AG04450 (cell line): ENCODE results near the gene CTDNEP1. TPM values are rescaled to one million over a fixed set of nuclear protein-coding genes. Genes with fewer than 3 reads are reported as not detected.

Experiments used
- CTCF ChIA-PET: fragments of 300-600, 350-600 bp; formaldehyde crosslinking; extraction: SDS; loops from one replicate; lab custom pipeline; 2022; ENCODE audit warnings: antibody characterized with exemption, inconsistent platforms; lab: Charles Lee
- POLR2A ChIA-PET: fragments of 350-600 bp; formaldehyde crosslinking; extraction: SDS; loops from one replicate; lab custom pipeline; 2021; ENCODE audit warnings: antibody characterized with exemption, inconsistent platforms; lab: Yijun Ruan, JAX
- DNase-seq: peaks from one replicate; pipeline ENCODE4 v3.0.0-alpha.2; 2011; ENCODE audit warnings: low read depth, low spot score
- H3K27ac ChIP-seq: one replicate; pipeline ENCODE4 v1.5.1; 2012; ENCODE audit warnings: low read depth, low read length, control low read depth
- H3K27me3 ChIP-seq: one replicate; pipeline ENCODE4 v1.6.0; 2012; ENCODE audit warnings: low read length; ENCODE audit not compliant: control insufficient read depth, insufficient read depth
- H3K4me3 ChIP-seq: 2 replicates; pipeline ENCODE4 v1.5.1; 2011; ENCODE audit warnings: mild to moderate bottlenecking, low read depth, low read length, control low read depth
- H3K9me3 ChIP-seq: 2 replicates; pipeline ENCODE4 v1.5.1; 2012; ENCODE audit warnings: low read length; ENCODE audit not compliant: control insufficient read depth, insufficient read depth
- polyA plus RNA-seq: library from polyadenylated mRNA; depleted of rRNA; stranded (reverse); fragments of >200 nt; gene quantifications from 2 replicates; pipeline ENCODE4 v1.2.3, GENCODE V29; 2011
- TF ChIP-seq, protein P1 (sequence below): IDR thresholded peaks from 2 replicates; pipeline ENCODE4 v1.5.1; 2011; ENCODE audit warnings: low read depth, low read length, control low read depth, inconsistent platforms

CTDNEP1 gene
- polyA plus RNA-seq, 1 experiment, result 115 TPM

DNA sequence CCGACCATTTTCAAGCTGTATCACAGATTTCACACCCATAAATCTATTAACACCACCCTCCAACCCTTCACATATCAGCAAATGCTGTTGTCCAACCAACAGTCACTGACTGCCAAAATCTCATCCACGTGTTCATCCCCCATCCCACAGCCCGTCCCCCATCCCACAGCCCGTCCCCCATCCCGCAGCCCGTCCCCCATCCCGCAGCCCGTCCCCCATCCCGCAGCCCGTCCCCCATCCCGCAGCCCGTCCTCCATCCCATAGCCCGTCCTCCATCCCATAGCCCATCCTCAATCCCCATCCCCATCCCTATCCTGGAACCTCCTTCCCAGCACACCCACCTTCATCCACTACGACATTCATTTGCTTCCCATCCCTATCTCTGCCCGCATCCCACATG is 46.0 kb downstream of the CTDNEP1 start:
- no peak for DNase-seq
- TF ChIP-seq, protein P1, sequence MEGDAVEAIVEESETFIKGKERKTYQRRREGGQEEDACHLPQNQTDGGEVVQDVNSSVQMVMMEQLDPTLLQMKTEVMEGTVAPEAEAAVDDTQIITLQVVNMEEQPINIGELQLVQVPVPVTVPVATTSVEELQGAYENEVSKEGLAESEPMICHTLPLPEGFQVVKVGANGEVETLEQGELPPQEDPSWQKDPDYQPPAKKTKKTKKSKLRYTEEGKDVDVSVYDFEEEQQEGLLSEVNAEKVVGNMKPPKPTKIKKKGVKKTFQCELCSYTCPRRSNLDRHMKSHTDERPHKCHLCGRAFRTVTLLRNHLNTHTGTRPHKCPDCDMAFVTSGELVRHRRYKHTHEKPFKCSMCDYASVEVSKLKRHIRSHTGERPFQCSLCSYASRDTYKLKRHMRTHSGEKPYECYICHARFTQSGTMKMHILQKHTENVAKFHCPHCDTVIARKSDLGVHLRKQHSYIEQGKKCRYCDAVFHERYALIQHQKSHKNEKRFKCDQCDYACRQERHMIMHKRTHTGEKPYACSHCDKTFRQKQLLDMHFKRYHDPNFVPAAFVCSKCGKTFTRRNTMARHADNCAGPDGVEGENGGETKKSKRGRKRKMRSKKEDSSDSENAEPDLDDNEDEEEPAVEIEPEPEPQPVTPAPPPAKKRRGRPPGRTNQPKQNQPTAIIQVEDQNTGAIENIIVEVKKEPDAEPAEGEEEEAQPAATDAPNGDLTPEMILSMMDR, result no peak
- Histone ChIP-seq H3K9me3 (no peaks in the 10 kb centered on the region; the same call in 1 of the 2 replicates), H3K27me3 (no peaks in the 10 kb centered on the region), H3K27ac (peak overlapping the region; percentile 61), H3K4me3 (peak overlapping the region; percentile 63)
- ChIA-PET POLR2A (interaction anchor here (0.7 kb wide), 1 partner anchor 278 kb away, joined by 3 read pairs; no protein-coding TSS in a partner anchor), CTCF (interaction anchor here (1.5 kb wide), 1 partner anchor 9 kb away, joined by 5 read pairs; no protein-coding TSS in a partner anchor)

GRCh38 chr17:7204828-7205461 is 46.6 kb downstream of the CTDNEP1 start:
- peak; percentile 59 for DNase-seq
- POLR2A ChIA-PET, result interaction anchor here (0.7 kb wide), 1 partner anchor 279 kb away, joined by 3 read pairs; no protein-coding TSS in a partner anchor
- CTCF ChIA-PET, result interaction anchor here (0.6 kb wide), 1 partner anchor 31 kb away, joined by 5 read pairs; no protein-coding TSS in a partner anchor
- peak overlapping the region; percentile 61 for H3K27ac ChIP-seq
- H3K27me3 ChIP-seq, result no peaks in the 10 kb centered on the region
- H3K9me3 ChIP-seq, result no peaks in the 10 kb centered on the region; the same call in 1 of the 2 replicates
- TF ChIP-seq, protein P1, result no peak
- H3K4me3 ChIP-seq, result peak overlapping the region; percentile 63

DNA sequence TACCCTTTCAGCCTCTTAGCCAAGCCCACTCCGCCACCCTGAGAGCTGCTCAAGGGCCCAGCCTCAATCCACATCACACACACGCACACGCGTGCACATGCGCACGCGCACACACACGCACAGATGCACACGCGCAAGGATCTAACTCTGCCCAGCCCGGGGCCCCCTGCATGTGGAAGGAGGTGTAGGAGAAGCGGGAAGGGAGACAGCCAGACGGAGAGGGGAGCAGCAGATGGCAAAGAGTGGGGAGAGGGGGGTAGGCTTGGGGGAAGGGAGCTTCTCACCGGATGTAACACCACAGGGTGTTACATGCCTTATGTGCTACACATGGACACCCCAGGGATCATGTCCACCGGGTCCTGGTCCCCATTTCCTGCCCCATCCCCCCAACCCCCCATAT is 47.2 kb downstream of the CTDNEP1 start:
- ChIA-PET POLR2A (no interaction called here), CTCF (interaction anchor here (0.6 kb wide), 1 partner anchor 31 kb away, joined by 5 read pairs; no protein-coding TSS in a partner anchor)
- no peak for DNase-seq
- Histone ChIP-seq H3K27ac (no peak overlapping the region), H3K9me3 (no peaks in the 10 kb centered on the region; the same call in 1 of the 2 replicates), H3K27me3 (no peaks in the 10 kb centered on the region), H3K4me3 (no peak overlapping the region)
- TF ChIP-seq, protein P1, result no peak

- TF ChIP-seq, protein P1, result no peak
- Histone ChIP-seq H3K4me3 (no peak overlapping the region), H3K9me3 (no peaks in the 10 kb centered on the region; the same call in 1 of the 2 replicates), H3K27ac (no peak overlapping the region), H3K27me3 (no peaks in the 10 kb centered on the region)
- CTCF ChIA-PET, result interaction anchor here (1.0 kb wide), 1 partner anchor 11 kb away, joined by 3 read pairs; no protein-coding TSS in a partner anchor
- POLR2A ChIA-PET, result interaction anchor here (0.6 kb wide), 1 partner anchor 1814 kb away, joined by 3 read pairs; no protein-coding TSS in a partner anchor
- DNase-seq, result no peak
These were observed 48.1 kb downstream of the CTDNEP1 start for GRCh38 chr17:7203391-7203790.
